GM18507 (cell line): ENCODE results near the gene AMFR.

Experiments
- DNase-seq: peaks from one replicate; pipeline ENCODE4 v3.0.0; 2011; ENCODE audit warnings: low read depth; ENCODE audit not compliant: insufficient read length; ENCODE audit errors: extremely low spot score
- FAIRE-seq: peaks from 2 replicates; lab custom pipeline; 2011; peaks lifted over from hg19 to GRCh38; lab: Jason Lieb, UNC

The AMFR gene

GRCh38 chr16:56339431-56340195 lies 85.7 kb downstream of the AMFR start:
- no peak for DNase-seq
- FAIRE-seq: no peak

- no peak for DNase-seq
- no peak for FAIRE-seq
Observed at GRCh38 chr16:56338566-56339318, 86.6 kb downstream of the AMFR start.

- no peak for FAIRE-seq
- no peak for DNase-seq
Observed at GRCh38 chr16:56337858-56338325, 87.5 kb downstream of the AMFR start.

GRCh38 chr16:56337131-56337857 lies 88.1 kb downstream of the AMFR start:
- DNase-seq: no peak
- no peak for FAIRE-seq

- DNase-seq: no peak
- no peak for FAIRE-seq
Observed at GRCh38 chr16:56336711-56337110, 88.6 kb downstream of the AMFR start.

- no peak for FAIRE-seq
- DNase-seq: no peak
Observed at GRCh38 chr16:56336071-56336688, 89.2 kb downstream of the AMFR start.

- DNase-seq (no peak), FAIRE-seq (no peak)
Observed at GRCh38 chr16:56334761-56335160, 90.6 kb downstream of the AMFR start.

- FAIRE-seq (no peak), DNase-seq (no peak)
Observed at GRCh38 chr16:56332464-56333079, 92.8 kb downstream of the AMFR start.

- DNase-seq (no peak), FAIRE-seq (no peak)
Observed at GRCh38 chr16:56331915-56332314, 93.4 kb downstream of the AMFR start.

- no peak for DNase-seq
- FAIRE-seq: no peak
Observed at GRCh38 chr16:56331399-56331798, 93.9 kb downstream of the AMFR start.

GRCh38 chr16:56330476-56330875 lies 94.9 kb downstream of the AMFR start:
- no peak for FAIRE-seq
- DNase-seq: no peak

- DNase-seq (no peak), FAIRE-seq (no peak)
Observed at GRCh38 chr16:56329887-56330286, 95.5 kb downstream of the AMFR start.

GRCh38 chr16:56328276-56329022 lies 96.9 kb downstream of the AMFR start:
- no peak for DNase-seq
- no peak for FAIRE-seq

GRCh38 chr16:56327929-56328258 lies 97.5 kb downstream of the AMFR start:
- FAIRE-seq: no peak
- DNase-seq: no peak

- FAIRE-seq (no peak), DNase-seq (no peak)
Observed at GRCh38 chr16:56327071-56327928, 98.0 kb downstream of the AMFR start.

- DNase-seq (no peak), FAIRE-seq (no peak)
Observed at GRCh38 chr16:56325956-56326355, 99.4 kb downstream of the AMFR start.

- DNase-seq (no peak), FAIRE-seq (no peak)
Observed at GRCh38 chr16:56324406-56324805, 100.9 kb downstream of the AMFR start.

- no peak for FAIRE-seq
Observed at GRCh38 chr16:56321571-56321970, 103.8 kb downstream of the AMFR start.

More at GRCh38 chr16:56321571-56321970, 103.8 kb downstream of the AMFR start:
- no peak for DNase-seq
